ENCODE results near the gene P3H2.

DNA sequence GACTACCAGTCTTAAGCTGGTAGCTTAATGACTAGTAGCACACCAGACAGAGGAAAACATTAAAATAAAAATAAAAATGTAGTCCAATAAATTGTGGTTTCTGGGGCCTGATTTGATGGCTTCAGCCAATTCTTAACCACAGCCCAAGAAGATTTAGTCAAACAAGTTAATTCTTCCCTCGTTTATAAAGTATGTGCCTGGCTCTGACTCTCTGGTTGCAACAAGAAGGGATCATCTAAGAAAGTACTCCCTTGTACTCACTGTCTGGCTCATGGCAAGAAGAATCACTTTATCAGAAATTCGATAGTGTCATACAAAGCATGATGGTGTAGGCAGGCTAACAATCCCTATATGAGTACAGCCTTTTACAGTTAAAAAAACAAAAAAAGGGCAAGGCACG, 141.9 kb downstream of the P3H2 start:
- TF ChIP-seq, protein P1, sequence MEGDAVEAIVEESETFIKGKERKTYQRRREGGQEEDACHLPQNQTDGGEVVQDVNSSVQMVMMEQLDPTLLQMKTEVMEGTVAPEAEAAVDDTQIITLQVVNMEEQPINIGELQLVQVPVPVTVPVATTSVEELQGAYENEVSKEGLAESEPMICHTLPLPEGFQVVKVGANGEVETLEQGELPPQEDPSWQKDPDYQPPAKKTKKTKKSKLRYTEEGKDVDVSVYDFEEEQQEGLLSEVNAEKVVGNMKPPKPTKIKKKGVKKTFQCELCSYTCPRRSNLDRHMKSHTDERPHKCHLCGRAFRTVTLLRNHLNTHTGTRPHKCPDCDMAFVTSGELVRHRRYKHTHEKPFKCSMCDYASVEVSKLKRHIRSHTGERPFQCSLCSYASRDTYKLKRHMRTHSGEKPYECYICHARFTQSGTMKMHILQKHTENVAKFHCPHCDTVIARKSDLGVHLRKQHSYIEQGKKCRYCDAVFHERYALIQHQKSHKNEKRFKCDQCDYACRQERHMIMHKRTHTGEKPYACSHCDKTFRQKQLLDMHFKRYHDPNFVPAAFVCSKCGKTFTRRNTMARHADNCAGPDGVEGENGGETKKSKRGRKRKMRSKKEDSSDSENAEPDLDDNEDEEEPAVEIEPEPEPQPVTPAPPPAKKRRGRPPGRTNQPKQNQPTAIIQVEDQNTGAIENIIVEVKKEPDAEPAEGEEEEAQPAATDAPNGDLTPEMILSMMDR (IDR thresholded peaks at IDR 0.05): no peak
- no peak for TF ChIP-seq EP300 (IDR thresholded peaks at IDR 0.05)
- no peak for TF ChIP-seq POLR2A (IDR thresholded peaks at IDR 0.05)

Data from suprapubic skin (tissue), 3 donors.